ENCODE results near the gene PTGS2. TPM values are rescaled to one million over a fixed set of nuclear protein-coding genes. Genes with fewer than 3 reads are reported as not detected.

The PTGS2 gene
- total and polyA plus RNA-seq, 8 donors: 0.65 to 46.9 (median 4.6) TPM; not detected in 1

- intact Hi-C loops (cut with DNase I; ENCODE audit: low total_unique reads): no loop called here
- Histone ChIP-seq H3K36me3 (peaks cover 1 to 25% (median 13%) of the 10 kb centered on the region in 4 donors), H3K9me3 (no peaks in the 10 kb centered on the region), H3K4me1 (peaks cover 0 to 23% (median 4%) of the 10 kb centered on the region in 4 donors), H3K4me3 (peak overlapping the region; percentile 48 to 63 (median 59)), H3K27me3 (peaks cover 0 to 11% (median 11%) of the 10 kb centered on the region in 3 donors), H3K27ac (peak overlapping the region; percentile 61 to 94 (median 85))
- no peak for TF ChIP-seq POLR2A (IDR thresholded peaks at IDR 0.05)
- TF ChIP-seq EP300 (IDR thresholded peaks at IDR 0.05): no peak
- TF ChIP-seq CTCF (IDR thresholded peaks at IDR 0.05): no peak
- no peak for TF ChIP-seq POLR2AphosphoS5 (IDR thresholded peaks at IDR 0.05)
- DNase-seq: no peak
- WGBS, 5 donors: 1 to 4% (median 2%) methylated on average over 15 of the region's 15 CpGs
Observed at GRCh38 chr1:186679924-186680244, 339 bp downstream of the PTGS2 start.

- no peaks in the 10 kb centered on the region for H3K9me3 ChIP-seq
- TF ChIP-seq POLR2A (IDR thresholded peaks at IDR 0.05): no peak
- TF ChIP-seq EP300 (IDR thresholded peaks at IDR 0.05): no peak
- TF ChIP-seq CTCF (IDR thresholded peaks at IDR 0.05): no peak
- TF ChIP-seq POLR2AphosphoS5 (IDR thresholded peaks at IDR 0.05): no peak
- peaks cover 0 to 11% (median 11%) of the 10 kb centered on the region in 3 donors for H3K27me3 ChIP-seq
- H3K4me1 ChIP-seq: peaks cover 0 to 23% (median 4%) of the 10 kb centered on the region in 4 donors
- H3K36me3 ChIP-seq: peaks cover 4 to 37% (median 22%) of the 10 kb centered on the region in 4 donors
- intact Hi-C loops (cut with DNase I; ENCODE audit: low total_unique reads): no loop called here
- peak overlapping the region in 1 of 5 donors; percentile 94 for H3K27ac ChIP-seq
- H3K4me3 ChIP-seq: peak overlapping the region in 2 of 4 donors; percentile 57 to 63
- DNase-seq: no peak
- 58 to 78% (median 73%) methylated on average over 2 of the region's 2 CpGs for WGBS, 5 donors
Observed at GRCh38 chr1:186678155-186678554, 2.1 kb downstream of the PTGS2 start.

GRCh38 chr1:186672596-186672995 is 7.6 kb downstream of the PTGS2 start:
- 88 to 97% (median 93%) methylated on average over 3 of the region's 3 CpGs for WGBS, 5 donors
- no peak overlapping the region for H3K27ac ChIP-seq
- no peak for TF ChIP-seq POLR2AphosphoS5 (IDR thresholded peaks at IDR 0.05)
- no peak for TF ChIP-seq CTCF (IDR thresholded peaks at IDR 0.05)
- no peak for TF ChIP-seq POLR2A (IDR thresholded peaks at IDR 0.05)
- TF ChIP-seq EP300 (IDR thresholded peaks at IDR 0.05): no peak
- intact Hi-C loops (cut with DNase I; ENCODE audit: low total_unique reads): no loop called here
- H3K4me1 ChIP-seq: no peaks in the 10 kb centered on the region
- peaks cover 0 to 5% (median 0%) of the 10 kb centered on the region in 4 donors for H3K9me3 ChIP-seq
- H3K36me3 ChIP-seq: peaks cover 4 to 37% (median 24%) of the 10 kb centered on the region in 4 donors
- no peaks in the 10 kb centered on the region for H3K27me3 ChIP-seq
- DNase-seq: no peak
- H3K4me3 ChIP-seq: no peak overlapping the region

GRCh38 chr1:186672131-186672530 is 8.1 kb downstream of the PTGS2 start:
- H3K4me3 ChIP-seq: no peak overlapping the region
- DNase-seq: no peak
- no peaks in the 10 kb centered on the region for H3K27me3 ChIP-seq
- TF ChIP-seq POLR2A (IDR thresholded peaks at IDR 0.05): no peak
- no peak for TF ChIP-seq POLR2AphosphoS5 (IDR thresholded peaks at IDR 0.05)
- no peak for TF ChIP-seq EP300 (IDR thresholded peaks at IDR 0.05)
- no peak for TF ChIP-seq CTCF (IDR thresholded peaks at IDR 0.05)
- no peak overlapping the region for H3K27ac ChIP-seq
- no peaks in the 10 kb centered on the region for H3K4me1 ChIP-seq
- H3K36me3 ChIP-seq: peaks cover 4 to 32% (median 24%) of the 10 kb centered on the region in 4 donors
- intact Hi-C loops (cut with DNase I; ENCODE audit: low total_unique reads): no loop called here
- WGBS, 5 donors: 80 to 92% (median 91%) methylated on average over 2 of the region's 2 CpGs
- peaks cover 0 to 5% (median 0%) of the 10 kb centered on the region in 4 donors for H3K9me3 ChIP-seq
